Stimulated activated CD4-positive, alpha-beta T cell treated with anti-CD3 and anti-CD28 coated beads, TNF-alpha, amount 100 ng/mL, for 48 hours (primary cell): ENCODE measurements around the gene TNFRSF19.

Source experiments
- DNase-seq, 3 donors: peaks; one replicate each; pipeline ENCODE4 v3.0.0-alpha.2; 2020; ENCODE audit warnings: low read depth in 3 of 3

Gene TNFRSF19

DNA sequence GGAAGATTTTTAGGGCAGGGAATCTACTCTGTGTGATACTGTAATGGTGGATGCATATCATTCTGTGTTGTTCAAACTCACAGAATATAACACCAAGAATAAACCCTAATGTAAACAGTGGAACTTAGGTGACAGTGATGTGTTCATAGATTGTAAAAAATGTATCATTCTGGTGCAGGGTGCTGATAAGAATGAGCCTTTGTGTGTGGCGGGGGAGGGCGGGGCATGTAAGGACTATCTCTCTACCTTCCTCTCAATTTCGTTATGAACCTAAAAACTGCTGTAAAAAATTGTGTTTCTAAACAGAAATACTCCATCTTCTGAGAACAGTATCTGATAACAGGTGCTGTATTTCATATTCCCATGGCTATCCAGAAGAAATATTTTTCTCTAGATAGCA lies 35.6 kb downstream of the TNFRSF19 start:
- no peak for DNase-seq

DNA sequence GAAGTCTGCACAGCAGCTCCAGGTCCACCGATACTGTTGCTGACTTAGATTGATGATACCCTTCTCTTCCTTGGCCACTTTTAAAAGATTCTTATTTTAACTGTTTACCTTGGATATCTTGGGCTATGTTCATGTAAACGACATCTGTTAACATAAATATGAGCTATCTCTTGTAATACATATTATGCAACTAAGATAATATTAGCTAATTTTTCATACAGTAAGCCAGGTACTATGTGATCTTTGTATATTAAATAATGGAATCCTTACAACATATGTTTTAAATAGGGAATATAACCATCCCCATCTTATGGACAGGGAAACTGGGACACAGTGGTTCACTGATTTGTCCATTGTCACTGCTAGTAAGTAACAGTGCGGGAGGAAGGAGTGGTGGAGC lies 37.9 kb downstream of the TNFRSF19 start:
- no peak for DNase-seq

GRCh38 chr13:23608701-23609413 lies 38.6 kb downstream of the TNFRSF19 start:
- no peak for DNase-seq

GRCh38 chr13:23609414-23609760 lies 39.2 kb downstream of the TNFRSF19 start:
- DNase-seq, result no peak

DNA sequence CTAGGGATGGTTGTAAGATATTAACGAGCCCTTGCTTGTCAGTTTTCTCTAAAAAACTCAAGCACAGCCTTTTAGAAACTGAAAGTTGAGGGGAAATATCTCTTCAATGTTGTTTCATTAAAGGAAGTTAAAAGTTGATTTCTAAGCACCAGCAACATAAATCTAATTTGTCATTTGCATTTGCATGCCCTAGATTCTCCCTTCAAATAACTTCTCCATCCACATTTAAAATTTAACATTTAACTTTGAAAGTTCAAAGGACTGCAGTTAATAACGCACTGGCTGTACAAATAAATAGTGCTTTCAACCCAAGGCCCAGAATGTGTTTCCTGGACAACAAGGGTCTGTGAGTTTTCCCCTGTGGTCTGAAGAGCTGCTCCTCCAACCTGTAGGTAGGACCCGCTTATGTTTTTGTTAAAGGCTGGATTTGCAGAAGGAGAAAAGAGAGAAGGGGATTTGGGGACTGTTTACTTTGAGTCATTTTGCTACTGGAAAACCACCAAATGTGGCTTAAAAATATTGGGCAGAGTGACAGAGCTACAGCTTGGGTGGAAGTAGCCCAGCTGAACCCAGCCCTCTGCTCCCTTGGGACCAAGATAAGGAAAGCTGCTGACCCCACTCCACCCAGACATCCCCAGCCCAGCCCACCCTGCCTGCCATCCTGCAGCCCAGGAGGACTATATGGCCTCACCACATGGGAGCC lies 39.8 kb downstream of the TNFRSF19 start:
- DNase-seq, result no peak

- DNase-seq, result no peak
These were observed 40.8 kb downstream of the TNFRSF19 start for GRCh38 chr13:23610966-23611491.

DNA sequence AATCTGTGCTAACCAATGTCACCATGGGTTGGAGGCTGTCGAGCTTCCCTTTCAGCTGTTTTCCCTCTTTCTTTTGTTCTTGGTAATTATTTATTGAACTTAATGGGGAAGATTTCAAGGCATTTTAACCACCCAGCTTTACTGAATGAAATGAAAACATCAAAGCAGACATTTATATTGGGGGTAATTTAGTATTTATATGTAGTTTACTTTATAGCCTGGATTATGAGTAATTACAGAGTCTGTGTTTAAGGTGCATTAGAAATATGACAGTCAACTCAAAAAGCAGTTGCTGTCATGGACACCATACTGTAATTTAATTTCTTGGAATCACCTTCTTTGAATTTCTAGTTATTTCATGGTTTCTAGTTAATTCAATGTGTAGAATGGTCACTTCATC lies 42.0 kb downstream of the TNFRSF19 start:
- no peak for DNase-seq

DNA sequence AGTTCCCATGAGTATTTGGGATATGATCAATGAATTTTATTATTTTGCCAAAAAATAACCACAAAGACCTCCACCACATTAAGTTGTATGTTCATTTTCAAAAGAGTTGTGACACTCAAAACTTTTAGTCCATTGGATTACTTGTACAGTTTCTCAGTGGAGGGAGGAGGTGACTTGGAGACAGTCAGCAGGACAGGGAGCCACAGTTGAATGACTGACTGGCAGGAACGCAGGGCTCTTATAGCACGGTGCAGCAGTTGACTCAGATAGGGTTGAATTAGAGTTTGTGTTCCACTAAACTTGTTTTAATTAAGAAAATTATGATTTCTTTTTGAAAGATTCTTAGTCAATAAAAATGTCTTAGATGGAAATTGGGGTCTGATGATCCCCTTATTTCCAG lies 42.5 kb downstream of the TNFRSF19 start:
- no peak for DNase-seq

DNA sequence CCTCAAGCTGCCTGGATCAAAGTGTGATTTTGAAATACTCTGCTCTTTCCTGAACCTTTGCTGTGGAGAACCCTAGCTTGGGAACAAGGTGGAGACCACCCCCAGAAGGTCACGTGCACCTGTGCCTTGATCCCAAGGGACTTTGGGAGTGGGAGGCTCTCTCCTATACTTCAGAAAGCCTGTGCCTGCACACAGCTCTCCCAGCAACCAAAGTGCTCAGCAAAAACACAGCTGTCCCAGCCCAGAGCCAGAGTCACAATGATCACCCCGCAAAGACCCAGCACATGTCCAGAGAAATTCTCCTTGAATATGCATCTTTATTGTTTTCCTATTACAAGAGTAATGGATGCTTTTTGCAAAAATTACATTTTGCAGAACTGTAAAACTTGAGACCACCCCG lies 43.4 kb downstream of the TNFRSF19 start:
- no peak for DNase-seq

GRCh38 chr13:23615395-23616081 lies 45.3 kb downstream of the TNFRSF19 start:
- DNase-seq, result no peak

GRCh38 chr13:23616228-23616627 lies 46.0 kb downstream of the TNFRSF19 start:
- no peak for DNase-seq

DNA sequence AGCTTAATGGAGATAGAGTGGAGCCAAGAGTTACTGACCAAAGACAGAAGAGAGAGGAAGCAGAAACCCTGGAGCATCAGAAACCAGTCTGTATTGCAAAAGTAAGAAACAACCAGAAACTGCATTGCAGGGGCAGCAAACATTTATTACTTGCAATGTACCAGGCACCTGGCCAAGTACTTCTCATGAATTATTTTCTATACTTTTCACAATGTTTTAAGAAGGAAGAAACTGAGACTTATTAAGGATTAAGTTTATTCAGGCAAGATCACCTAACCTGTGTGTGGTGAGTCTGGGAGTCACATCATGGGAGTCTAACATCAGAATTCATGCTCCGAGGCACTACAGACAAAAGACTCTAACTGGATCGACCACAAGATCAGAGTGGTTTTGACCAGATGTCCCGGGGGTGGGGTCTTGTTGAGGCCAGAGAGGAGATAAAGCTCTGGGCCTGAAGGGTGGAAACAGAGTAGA lies 47.4 kb downstream of the TNFRSF19 start:
- DNase-seq, result no peak

- no peak for DNase-seq
These were observed 48.1 kb downstream of the TNFRSF19 start for GRCh38 chr13:23618341-23618740.

DNA sequence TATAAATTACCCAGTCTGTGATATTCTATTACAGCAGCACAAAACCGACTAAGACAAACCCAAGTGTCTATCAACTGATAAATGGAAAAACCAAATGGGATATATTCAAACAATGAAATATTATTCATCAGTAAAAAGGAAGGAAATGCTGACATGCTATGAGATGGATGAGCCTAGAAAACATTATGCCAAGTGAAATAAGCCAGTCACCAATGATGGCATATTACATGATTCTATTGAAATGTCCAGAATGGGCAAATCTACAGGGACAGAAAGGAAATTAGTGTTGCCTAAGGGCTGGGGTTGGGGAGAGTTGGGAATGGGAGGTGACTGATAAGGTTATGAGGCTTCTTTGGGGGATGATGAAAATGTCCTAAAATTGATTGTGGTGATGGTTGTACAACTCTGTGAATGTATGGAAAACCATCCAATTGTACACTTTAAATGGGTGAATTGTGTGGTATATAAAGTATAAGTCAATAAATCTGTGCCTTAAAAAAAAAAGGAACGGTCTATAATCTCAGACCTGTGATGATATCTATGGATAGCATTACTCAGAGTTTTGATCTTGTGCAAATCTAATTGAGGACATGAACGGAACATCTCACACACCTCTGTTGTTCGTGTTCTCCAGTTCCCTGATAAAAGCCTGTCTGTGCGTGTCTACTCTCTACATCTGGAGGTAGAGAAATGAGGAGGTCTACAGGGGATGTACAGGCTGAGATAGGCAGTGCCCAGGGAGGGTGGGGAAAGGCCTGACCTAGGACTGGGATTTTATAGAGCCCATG lies 49.0 kb downstream of the TNFRSF19 start:
- DNase-seq, result no peak

GRCh38 chr13:23620211-23620610 lies 50.0 kb downstream of the TNFRSF19 start:
- DNase-seq, result no peak

GRCh38 chr13:23620613-23621315 lies 50.6 kb downstream of the TNFRSF19 start:
- DNase-seq, result no peak

- DNase-seq, result peak in 2 of 3 donors; percentile 2 to 3
These were observed 51.1 kb downstream of the TNFRSF19 start for GRCh38 chr13:23621316-23621645.

- no peak for DNase-seq
These were observed 52.8 kb downstream of the TNFRSF19 start for GRCh38 chr13:23622985-23623384.

- DNase-seq, result no peak
These were observed 53.2 kb downstream of the TNFRSF19 start for GRCh38 chr13:23623394-23623793.

DNA sequence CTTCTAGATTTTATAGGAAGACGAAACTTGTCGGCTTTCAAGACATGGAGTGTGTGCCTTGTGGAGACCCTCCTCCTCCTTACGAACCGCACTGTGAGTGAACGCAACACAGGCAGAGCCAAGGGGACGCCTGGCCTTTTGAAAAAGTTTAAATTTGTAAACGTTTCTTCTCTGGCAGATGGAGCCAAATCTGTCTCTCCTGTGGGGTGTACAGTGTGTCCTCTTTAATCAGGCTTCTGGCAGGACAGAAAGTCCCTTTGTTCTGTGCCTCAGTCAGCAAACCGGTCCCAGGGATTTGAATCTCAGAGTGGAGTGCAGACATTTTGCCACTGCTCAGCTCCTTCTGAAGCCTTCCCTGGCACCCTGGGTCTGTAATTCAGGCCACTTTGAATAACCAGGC lies 56.5 kb downstream of the TNFRSF19 start:
- no peak for DNase-seq

DNA sequence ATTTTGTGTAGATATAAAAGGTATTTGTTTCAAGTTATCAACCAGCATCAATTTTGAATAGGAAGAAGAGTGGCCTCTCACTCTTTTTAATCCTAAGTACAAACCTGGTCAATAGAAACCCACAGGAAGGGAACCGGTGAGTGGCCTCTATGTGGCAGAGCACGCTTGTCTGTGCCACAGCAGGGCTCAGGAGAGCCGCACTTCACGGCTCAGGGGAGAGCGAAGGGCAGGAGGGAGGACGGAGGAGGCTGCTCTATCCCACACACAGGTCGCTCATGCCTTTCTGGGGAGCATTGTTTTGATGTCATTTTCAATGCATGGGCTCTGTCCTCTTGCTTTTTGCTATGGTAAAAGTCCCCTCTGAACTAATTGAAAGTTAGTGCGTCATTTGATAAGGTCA lies 57.2 kb downstream of the TNFRSF19 start:
- DNase-seq, result no peak
